H1 (cell line): Measurements from ENCODE around the gene FAM209B. TPM values are rescaled to one million over a fixed set of nuclear protein-coding genes. Genes with fewer than 3 reads are reported as not detected.

Experiments used
- CTCF ChIA-PET: fragments of 300-600 bp; sonication (Branson Sonifier 250); formaldehyde crosslinking; loops from one replicate; lab custom pipeline; 2021; ENCODE audit not compliant: partially characterized antibody; lab: Charles Lee
- POLR2A ChIA-PET: fragments of 300-600 bp; sonication (Branson Sonifier 250); formaldehyde crosslinking; loops from one replicate; lab custom pipeline; 2021; ENCODE audit warnings: inconsistent platforms; ENCODE audit not compliant: partially characterized antibody; lab: Charles Lee
- DNase-seq, 2 experiments: peaks; one replicate each; pipeline versions ENCODE4 v3.0.0 to v3.0.0-alpha.2; 2010 to 2022; ENCODE audit warnings: low spot score in 2 of 2, low read depth in 1 of 2, mixed read lengths in 1 of 2
- FAIRE-seq: peaks from 2 replicates; lab custom pipeline; 2011; peaks lifted over from hg19 to GRCh38; lab: Jason Lieb, UNC
- H2AFZ ChIP-seq: 2 replicates; pipeline ENCODE4 v1.8.1; 2012; ENCODE audit warnings: low read length, inconsistent platforms
- H2AK5ac ChIP-seq: 2 replicates; pipeline ENCODE4 v1.6.1; 2013; ENCODE audit warnings: low read depth, low read length
- H2BK120ac ChIP-seq: replicated peaks from 2 replicates; pipeline ENCODE3; 2013; ENCODE audit warnings: low read depth, low read length, inconsistent platforms
- H2BK12ac ChIP-seq: 2 replicates; pipeline ENCODE4 v1.6.1; 2013; ENCODE audit warnings: low read depth, low read length
- H2BK15ac ChIP-seq: 2 replicates; pipeline ENCODE4 v1.6.1; 2013; ENCODE audit warnings: low read length
- H2BK20ac ChIP-seq: 2 replicates; pipeline ENCODE4 v1.6.1; 2013; ENCODE audit warnings: low read length
- H2BK5ac ChIP-seq: 2 replicates; pipeline ENCODE4 v1.6.1; 2013; ENCODE audit warnings: low read depth, low read length
- H3K14ac ChIP-seq: 2 replicates; pipeline ENCODE4 v1.6.1; 2013; ENCODE audit warnings: inconsistent platforms; ENCODE audit not compliant: insufficient read length
- H3K18ac ChIP-seq: 2 replicates; pipeline ENCODE4 v1.6.1; 2013; ENCODE audit warnings: low read length; ENCODE audit errors: extremely low read depth
- H3K23ac ChIP-seq: 2 replicates; pipeline ENCODE4 v1.6.1; 2013; ENCODE audit warnings: inconsistent platforms; ENCODE audit not compliant: insufficient read length
- H3K23me2 ChIP-seq: 2 replicates; pipeline ENCODE4 v1.6.1; 2013; ENCODE audit warnings: low read depth, low read length
- H3K27ac ChIP-seq: 2 replicates; pipeline ENCODE4 v1.6.1; 2011; ENCODE audit warnings: low read depth, low read length, inconsistent platforms
- H3K27me3 ChIP-seq, 4 experiments: replicated peaks in 1 of 4; 1 replicate in 1 of 4; 2 replicates in 3 of 4; pipeline versions ENCODE4 v1.6.1 to v1.8.1; 2011 to 2013; ENCODE audit warnings: low read length in 3 of 4, mild to moderate bottlenecking in 3 of 4, inconsistent platforms in 2 of 4, mixed read lengths in 2 of 4, moderate library complexity in 1 of 4; ENCODE audit not compliant: control insufficient read depth in 3 of 4, insufficient read depth in 3 of 4; ENCODE audit errors: extremely low read depth in 1 of 4
- H3K36me3 ChIP-seq, 4 experiments: 2 replicates each; pipeline versions ENCODE4 v1.6.1 to v1.8.1; 2011 to 2013; ENCODE audit warnings: mild to moderate bottlenecking in 4 of 4, low read length in 3 of 4, moderate library complexity in 2 of 4, control low read depth in 1 of 4, inconsistent platforms in 1 of 4; ENCODE audit not compliant: insufficient read depth in 4 of 4, control insufficient read depth in 2 of 4
- H3K4ac ChIP-seq: replicated peaks from 2 replicates; pipeline ENCODE3; 2013; ENCODE audit warnings: low read length, low read depth, mixed read lengths, inconsistent platforms; ENCODE audit not compliant: insufficient read length
- H3K4me1 ChIP-seq, 4 experiments: replicated peaks in 1 of 4; 1 replicate in 1 of 4; 2 replicates in 3 of 4; pipeline versions ENCODE4 v1.6.1 to v1.8.1; 2011 to 2013; ENCODE audit warnings: low read length in 3 of 4, inconsistent platforms in 2 of 4, mixed read lengths in 1 of 4; ENCODE audit not compliant: insufficient read depth in 4 of 4, control insufficient read depth in 3 of 4
- H3K4me2 ChIP-seq, 2 experiments: 2 replicates each; pipeline versions ENCODE4 v1.6.1 to v1.8.1; 2011 to 2013; ENCODE audit warnings: low read depth in 2 of 2, low read length in 2 of 2, control low read depth in 1 of 2, inconsistent platforms in 1 of 2, mild to moderate bottlenecking in 1 of 2; ENCODE audit not compliant: insufficient read depth in 1 of 2
- H3K4me3 ChIP-seq, 4 experiments: fragments of 200-600, 300-600 bp in 1 of 4; sonication (generic), shearing (Covaris generic), sonication (Bioruptor Twin) in 1 of 4; 2 replicates each; pipeline versions ENCODE4 v1.5.1 to v1.8.1; 2011 to 2016; ENCODE audit warnings: low read length in 4 of 4, low read depth in 3 of 4, control low read depth in 2 of 4, inconsistent platforms in 2 of 4, mild to moderate bottlenecking in 2 of 4, mixed read lengths in 1 of 4, moderate library complexity in 1 of 4; ENCODE audit not compliant: insufficient read depth in 2 of 4; ENCODE audit errors: extremely low read depth in 1 of 4
- H3K56ac ChIP-seq: replicated peaks from 2 replicates; pipeline ENCODE3; 2013; ENCODE audit warnings: low read depth, mild to moderate bottlenecking, mixed read lengths, low read length, inconsistent platforms; ENCODE audit not compliant: insufficient read length
- H3K79me1 ChIP-seq: 2 replicates; pipeline ENCODE4 v1.6.1; 2013; ENCODE audit warnings: low read depth, low read length, control low read depth
- H3K79me2 ChIP-seq, 2 experiments: 2 replicates each; pipeline versions ENCODE4 v1.6.1 to v1.8.1; 2012 to 2013; ENCODE audit warnings: low read length in 2 of 2, mild to moderate bottlenecking in 2 of 2, inconsistent platforms in 1 of 2; ENCODE audit not compliant: insufficient read depth in 2 of 2, control insufficient read depth in 1 of 2
- H3K9ac ChIP-seq, 4 experiments: replicated peaks in 1 of 4; 1 replicate in 1 of 4; 2 replicates in 3 of 4; pipeline versions ENCODE4 v1.6.1 to v1.8.1; 2011 to 2013; ENCODE audit warnings: low read depth in 3 of 4, low read length in 3 of 4, control low read depth in 2 of 4, mild to moderate bottlenecking in 2 of 4, moderate library complexity in 2 of 4, inconsistent platforms in 1 of 4; ENCODE audit errors: extremely low read depth in 1 of 4
- H3K9me3 ChIP-seq, 2 experiments: 2 replicates each; pipeline versions ENCODE4 v1.6.1 to v1.8.1; 2012 to 2013; ENCODE audit warnings: mild to moderate bottlenecking in 2 of 2, moderate library complexity in 2 of 2, control low read depth in 1 of 2, inconsistent platforms in 1 of 2, low read depth in 1 of 2, low read length in 1 of 2, mixed read lengths in 1 of 2; ENCODE audit not compliant: insufficient read depth in 2 of 2
- H4K20me1 ChIP-seq, 2 experiments: replicated peaks in 1 of 2; 2 replicates each; pipeline versions ENCODE3 to v1.8.1; 2011 to 2013; ENCODE audit warnings: inconsistent platforms in 2 of 2, low read length in 2 of 2, mild to moderate bottlenecking in 1 of 2; ENCODE audit not compliant: insufficient read depth in 2 of 2, control insufficient read depth in 1 of 2
- H4K5ac ChIP-seq: 2 replicates; pipeline ENCODE4 v1.6.1; 2013; ENCODE audit warnings: low read length, low read depth, mixed read lengths, inconsistent platforms; ENCODE audit not compliant: insufficient read length
- H4K8ac ChIP-seq: 2 replicates; pipeline ENCODE4 v1.8.0; 2013; ENCODE audit warnings: mild to moderate bottlenecking, moderate library complexity, low read length, inconsistent platforms; ENCODE audit not compliant: insufficient read depth; ENCODE audit errors: extremely low read depth
- H4K91ac ChIP-seq: replicated peaks from 2 replicates; pipeline ENCODE3; 2013; ENCODE audit warnings: low read length, mixed read lengths, inconsistent platforms; ENCODE audit not compliant: insufficient read length
- JUND ChIP-seq: IDR thresholded peaks from 2 replicates; pipeline ENCODE4 v1.6.1; 2011; ENCODE audit warnings: mild to moderate bottlenecking, improper control_type of control experiment, low read length
- KDM4A ChIP-seq: IDR thresholded peaks from one replicate; pipeline ENCODE4 v1.7.1; 2012; ENCODE audit warnings: low read depth, mild to moderate bottlenecking, moderate library complexity, low read length, inconsistent platforms; ENCODE audit not compliant: severe bottlenecking
- SIN3A ChIP-seq, 2 experiments: IDR thresholded peaks in 1 of 2; conservative IDR thresholded peaks in 1 of 2; 2 replicates each; pipeline ENCODE4 v1.6.1; 2011 to 2012; ENCODE audit warnings: low read length in 2 of 2, improper control_type of control experiment in 1 of 2, low read depth in 1 of 2, mild to moderate bottlenecking in 1 of 2
- SUZ12 ChIP-seq: fragments of 200-600 bp; sonication (generic); IDR thresholded peaks from 2 replicates; pipeline ENCODE4 v1.6.1; 2012; ENCODE audit warnings: mild to moderate bottlenecking, inconsistent platforms, low read length, moderate library complexity, mixed read lengths
- TAF7 ChIP-seq: optimal IDR thresholded peaks from 2 replicates; pipeline ENCODE3; 2011; ENCODE audit warnings: low read depth, mild to moderate bottlenecking, inconsistent platforms, low read length, moderate library complexity, borderline replicate concordance
- TCF12 ChIP-seq: IDR thresholded peaks from 2 replicates; pipeline ENCODE4 v1.6.1; 2011; ENCODE audit warnings: low read depth, mild to moderate bottlenecking, low read length
- WGBS, 2 experiments: shearing (Covaris generic) in 1 of 2; methylation state at CpG; one replicate each; pipeline versions ENCODE4 v1.1.6 to v1.1.7; 2013 to 2015; ENCODE audit warnings: low lambda C conversion rate in 2 of 2, mixed read lengths in 2 of 2, inconsistent platforms in 1 of 2, low coverage in 1 of 2, missing lambda C conversion rate in 1 of 2; ENCODE audit not compliant: insufficient replicate concordance in 2 of 2, insufficient coverage in 1 of 2, insufficient read length in 1 of 2; ENCODE audit errors: extremely low coverage in 1 of 2, missing lambda C conversion rate in 1 of 2; 5-methylcytosine and 5-hydroxymethylcytosine counted together
- polyA plus RNA-seq, 7 experiments: library from polyadenylated mRNA; depleted of rRNA in 3 of 7; stranded (reverse) in 5 of 7; unstranded in 2 of 7; fragments of >200 nt in 5 of 7; fragments of 200-250 nt in 2 of 7; gene quantifications; 1 replicate in 5 of 7; 2 replicates in 1 of 7; 4 replicates in 1 of 7; pipeline versions ENCODE4 v1.2.1 to v1.2.3, GENCODE V29; 2011 to 2013; ENCODE audit warnings: missing spikeins in 2 of 7, mixed read lengths in 2 of 7
- total RNA-seq: library from RNA; stranded (reverse); fragmentation: NEBNext Ultra II Directional; extraction: Animal tissue kit (Norgen Biotek cat#: 25700); gene quantifications from 2 replicates; pipeline ENCODE4 v1.2.1, GENCODE V29; 2021
- TF ChIP-seq, protein P1 (sequence below): IDR thresholded peaks from 2 replicates; pipeline ENCODE4 v1.6.1; 2011; ENCODE audit warnings: low read depth, mild to moderate bottlenecking, low read length; ENCODE audit not compliant: insufficient read depth
- TF ChIP-seq, protein P2 (sequence below), 3 experiments: IDR thresholded peaks; 1 replicate in 2 of 3; 2 replicates in 1 of 3; pipeline versions ENCODE4 v1.5.1 to v1.6.1; 2011; ENCODE audit warnings: low read length in 3 of 3, mild to moderate bottlenecking in 3 of 3, inconsistent platforms in 2 of 3, low read depth in 1 of 3, moderate library complexity in 1 of 3; ENCODE audit not compliant: insufficient read depth in 1 of 3; ENCODE audit errors: control extremely low read depth in 1 of 3

FAM209B gene
- total and polyA plus RNA-seq, 2 of the 8 experiments (the other 6 are each of a cell fraction or from before 2014, with no cell fraction given), result 0.29 TPM; not detected in 1

DNA sequence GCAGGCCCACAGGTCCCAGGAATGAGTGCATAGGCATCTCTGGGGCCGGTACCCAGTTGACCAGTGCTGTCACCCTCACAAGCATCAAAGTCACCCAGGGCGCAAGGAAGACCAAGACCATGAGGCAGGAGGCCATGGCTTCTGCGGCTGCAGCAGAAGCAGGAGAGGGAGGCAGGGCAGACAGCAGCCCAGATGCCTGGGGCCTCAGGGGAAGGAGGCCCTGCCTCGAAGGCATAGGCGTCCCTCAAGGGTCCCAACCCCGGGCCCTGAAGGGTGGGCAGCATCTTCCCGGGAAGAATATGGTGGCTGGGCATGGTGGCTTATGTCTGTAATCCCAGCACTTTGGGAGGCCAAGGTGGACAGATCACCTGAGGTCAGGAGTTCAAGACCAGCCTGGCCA lies 5.5 kb upstream of the FAM209B start:
- TF ChIP-seq, protein P1, sequence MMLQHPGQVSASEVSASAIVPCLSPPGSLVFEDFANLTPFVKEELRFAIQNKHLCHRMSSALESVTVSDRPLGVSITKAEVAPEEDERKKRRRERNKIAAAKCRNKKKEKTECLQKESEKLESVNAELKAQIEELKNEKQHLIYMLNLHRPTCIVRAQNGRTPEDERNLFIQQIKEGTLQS, result no peak
- TF ChIP-seq, protein P2, sequence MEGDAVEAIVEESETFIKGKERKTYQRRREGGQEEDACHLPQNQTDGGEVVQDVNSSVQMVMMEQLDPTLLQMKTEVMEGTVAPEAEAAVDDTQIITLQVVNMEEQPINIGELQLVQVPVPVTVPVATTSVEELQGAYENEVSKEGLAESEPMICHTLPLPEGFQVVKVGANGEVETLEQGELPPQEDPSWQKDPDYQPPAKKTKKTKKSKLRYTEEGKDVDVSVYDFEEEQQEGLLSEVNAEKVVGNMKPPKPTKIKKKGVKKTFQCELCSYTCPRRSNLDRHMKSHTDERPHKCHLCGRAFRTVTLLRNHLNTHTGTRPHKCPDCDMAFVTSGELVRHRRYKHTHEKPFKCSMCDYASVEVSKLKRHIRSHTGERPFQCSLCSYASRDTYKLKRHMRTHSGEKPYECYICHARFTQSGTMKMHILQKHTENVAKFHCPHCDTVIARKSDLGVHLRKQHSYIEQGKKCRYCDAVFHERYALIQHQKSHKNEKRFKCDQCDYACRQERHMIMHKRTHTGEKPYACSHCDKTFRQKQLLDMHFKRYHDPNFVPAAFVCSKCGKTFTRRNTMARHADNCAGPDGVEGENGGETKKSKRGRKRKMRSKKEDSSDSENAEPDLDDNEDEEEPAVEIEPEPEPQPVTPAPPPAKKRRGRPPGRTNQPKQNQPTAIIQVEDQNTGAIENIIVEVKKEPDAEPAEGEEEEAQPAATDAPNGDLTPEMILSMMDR (IDR thresholded peaks at IDR 0.05; ENCODE audit: control extremely low read depth in 1 of 3, insufficient read depth in 1 of 3, low read depth in 1 of 3, low read length in 3 of 3), result no peak
- TF ChIP-seq SIN3A (conservative IDR thresholded peaks at IDR 0.05 in 1 of 2, IDR thresholded peaks at IDR 0.05 in 1 of 2; ENCODE audit: low read depth in 1 of 2, low read length in 2 of 2), result no peak
- TF ChIP-seq TAF7, result no peak
- TF ChIP-seq SUZ12, result no peak
- TF ChIP-seq KDM4A, result no peak
- no peak for TF ChIP-seq TCF12
- TF ChIP-seq JUND, result no peak
- no peak overlapping the region for H2AFZ ChIP-seq
- H3K56ac ChIP-seq, result no peak overlapping the region
- no peaks in the 10 kb centered on the region for H3K36me3 ChIP-seq
- H3K4ac ChIP-seq, result no peak overlapping the region
- H4K5ac ChIP-seq, result no peak overlapping the region
- H3K79me2 ChIP-seq, result no peaks in the 10 kb centered on the region
- no peak overlapping the region for H2BK5ac ChIP-seq
- H2BK20ac ChIP-seq, result no peak overlapping the region
- H3K79me1 ChIP-seq, result no peaks in the 10 kb centered on the region
- H3K27me3 ChIP-seq, result no peaks in the 10 kb centered on the region
- no peak overlapping the region for H2BK120ac ChIP-seq
- FAIRE-seq (no peak), DNase-seq (no peak)
- H3K14ac ChIP-seq, result no peak overlapping the region
- H4K8ac ChIP-seq, result no peak overlapping the region
- no peak overlapping the region for H3K27ac ChIP-seq
- ChIA-PET POLR2A (interaction anchor here (1.1 kb wide), 1 partner anchor 56 kb away, joined by 3 read pairs; no protein-coding TSS in a partner anchor), CTCF (no interaction called here)
- no peak overlapping the region for H2AK5ac ChIP-seq
- no peak overlapping the region for H3K4me3 ChIP-seq
- H3K18ac ChIP-seq, result no peak overlapping the region
- H3K9ac ChIP-seq, result no peak overlapping the region
- no peak overlapping the region for H4K91ac ChIP-seq
- no peak overlapping the region for H3K4me2 ChIP-seq
- H2BK15ac ChIP-seq, result no peak overlapping the region
- peaks cover 2% of the 10 kb centered on the region; the same call in 1 of the 2 replicates for H3K23me2 ChIP-seq
- 85% methylated on average over 7 of the region's 7 CpGs; no CpG with 5 or more reads in 1 of the 2 experiments for WGBS, 2 experiments
- H3K4me1 ChIP-seq, result no peaks in the 10 kb centered on the region
- no peak overlapping the region for H2BK12ac ChIP-seq
- no peak overlapping the region for H3K23ac ChIP-seq
- no peaks in the 10 kb centered on the region for H4K20me1 ChIP-seq
- no peaks in the 10 kb centered on the region for H3K9me3 ChIP-seq
